GM19467 (cell line): ENCODE measurements around the gene NRG3.

Source experiments
- ATAC-seq: cut with Tn5 transposase; IDR thresholded peaks from one replicate; pipeline ENCODE4 v1.9.1; 2021; ENCODE audit warnings: mild to moderate bottlenecking, moderate library complexity; ENCODE audit not compliant: unreplicated experiment

The NRG3 gene

DNA sequence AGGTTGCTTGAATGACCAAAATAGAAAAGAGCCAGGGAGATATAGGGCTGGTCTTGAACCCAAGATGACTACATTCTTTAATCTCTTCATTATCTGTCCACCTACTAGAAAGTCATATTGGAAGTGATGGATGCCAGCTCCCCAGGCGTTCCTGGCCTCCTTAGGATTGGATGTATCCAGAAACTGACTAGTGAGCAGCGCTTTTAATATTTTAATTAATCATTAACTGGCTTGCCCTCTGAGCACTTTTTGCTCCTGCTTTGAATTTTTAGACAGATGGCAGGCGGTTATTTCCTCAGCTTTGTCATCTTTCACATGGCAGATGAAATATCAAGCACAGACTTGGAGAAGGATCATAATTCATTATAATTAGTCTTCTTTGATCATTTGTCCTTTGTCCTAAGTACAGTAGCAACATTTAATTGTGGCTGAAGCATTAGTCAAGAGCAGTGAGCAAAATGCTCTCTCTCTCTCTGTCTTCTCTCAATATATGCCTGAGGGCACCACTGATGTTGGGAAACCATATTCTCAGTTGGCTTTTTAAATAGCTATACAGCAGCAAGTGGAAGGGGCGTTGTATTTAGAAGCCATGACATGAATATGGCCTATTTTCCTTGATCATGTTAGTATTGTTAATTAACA, 588.0 kb downstream of the NRG3 start:
- ATAC-seq, result no peak

- ATAC-seq, result no peak
Observed at GRCh38 chr10:82463614-82464013, 588.6 kb downstream of the NRG3 start.

DNA sequence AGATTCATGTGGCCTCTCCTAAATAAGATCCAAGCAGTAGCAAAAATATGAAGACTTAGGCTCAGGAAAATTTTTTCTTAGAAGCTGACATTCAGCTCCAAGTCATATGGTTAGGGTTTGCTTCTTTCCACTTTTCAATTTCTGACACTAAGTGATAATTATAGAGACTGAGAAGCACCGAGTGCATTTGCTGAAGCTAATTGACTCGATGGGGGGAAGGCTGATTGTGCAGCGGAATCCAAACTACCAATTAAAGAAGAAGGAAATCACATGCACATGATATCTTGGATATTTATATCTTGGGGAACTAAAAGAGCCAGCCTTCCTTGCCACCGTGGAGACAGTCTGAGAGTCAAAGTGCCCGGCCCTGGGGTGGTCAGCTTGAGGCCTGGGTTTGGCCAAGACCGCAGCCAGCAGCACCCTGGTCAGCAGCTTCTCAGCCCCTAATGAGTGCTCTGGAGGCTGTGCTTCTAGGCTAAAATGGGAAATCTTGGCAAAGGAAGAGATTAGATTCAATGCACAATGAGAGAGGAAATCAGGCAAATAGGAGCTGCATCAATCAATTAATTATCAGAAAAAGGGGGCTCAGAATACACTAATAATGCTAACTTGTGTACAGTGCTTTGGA, 589.3 kb downstream of the NRG3 start:
- ATAC-seq, result no peak

- ATAC-seq, result no peak
Observed at GRCh38 chr10:82464966-82465365, 590.0 kb downstream of the NRG3 start.

DNA sequence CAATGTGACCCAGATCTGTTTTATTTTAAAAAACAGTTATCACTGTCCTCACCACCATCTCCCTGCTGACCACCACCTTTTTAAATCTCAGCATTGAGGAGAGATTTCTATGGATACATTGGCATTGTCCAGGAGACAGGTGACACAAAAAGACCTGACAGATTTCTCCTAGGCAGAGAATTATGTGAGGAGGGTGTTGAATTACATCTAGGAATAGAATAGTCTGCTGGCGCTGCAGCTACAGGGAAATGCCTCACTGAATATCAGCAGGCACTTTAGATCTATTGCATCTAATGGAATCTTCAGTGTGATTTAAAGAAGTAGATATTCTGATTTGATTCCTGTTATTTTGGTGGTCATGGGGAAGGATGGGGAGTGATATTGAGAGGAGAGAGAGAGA, 593.5 kb downstream of the NRG3 start:
- ATAC-seq, result no peak

- no peak for ATAC-seq
Observed at GRCh38 chr10:82472406-82473335, 597.7 kb downstream of the NRG3 start.

DNA sequence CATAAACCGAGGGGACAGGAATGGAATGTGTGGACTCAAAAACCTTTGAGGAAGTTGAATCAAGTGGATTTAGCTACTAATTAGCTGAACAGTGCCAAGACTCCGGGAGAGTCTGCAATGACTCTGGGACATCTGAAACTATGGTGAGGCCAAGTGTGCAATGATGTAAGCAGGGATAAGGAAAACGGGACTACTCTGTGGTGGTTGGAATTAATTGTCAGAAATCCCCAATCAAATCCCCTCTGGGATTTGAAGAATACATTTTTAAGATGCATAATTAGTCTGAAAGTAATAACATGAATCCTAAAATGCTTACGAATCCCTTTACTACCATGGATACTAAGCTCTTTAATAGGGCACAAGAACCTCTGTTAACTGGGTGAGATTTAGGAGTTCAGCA, 602.8 kb downstream of the NRG3 start:
- no peak for ATAC-seq

DNA sequence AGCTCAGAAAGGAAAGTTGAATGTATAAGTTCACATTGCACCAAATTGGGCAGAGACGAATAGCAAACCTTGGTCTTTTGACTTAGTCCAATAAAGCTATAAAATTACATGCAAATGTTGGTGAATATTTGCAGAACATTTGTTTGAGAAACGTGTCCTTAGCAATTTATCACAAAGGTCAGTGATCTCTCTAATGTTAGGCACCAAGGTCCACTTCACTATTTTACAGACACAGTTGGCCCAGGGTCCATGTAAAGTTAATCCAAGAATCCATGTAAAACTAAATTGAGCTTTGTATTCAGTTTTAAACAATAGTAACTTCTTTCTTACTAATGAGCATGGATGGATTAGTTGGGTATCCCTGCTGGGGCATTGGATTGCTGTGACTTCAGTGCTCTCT, 617.7 kb downstream of the NRG3 start:
- ATAC-seq, result no peak

GRCh38 chr10:82496114-82496513, 621.1 kb downstream of the NRG3 start:
- ATAC-seq, result no peak

DNA sequence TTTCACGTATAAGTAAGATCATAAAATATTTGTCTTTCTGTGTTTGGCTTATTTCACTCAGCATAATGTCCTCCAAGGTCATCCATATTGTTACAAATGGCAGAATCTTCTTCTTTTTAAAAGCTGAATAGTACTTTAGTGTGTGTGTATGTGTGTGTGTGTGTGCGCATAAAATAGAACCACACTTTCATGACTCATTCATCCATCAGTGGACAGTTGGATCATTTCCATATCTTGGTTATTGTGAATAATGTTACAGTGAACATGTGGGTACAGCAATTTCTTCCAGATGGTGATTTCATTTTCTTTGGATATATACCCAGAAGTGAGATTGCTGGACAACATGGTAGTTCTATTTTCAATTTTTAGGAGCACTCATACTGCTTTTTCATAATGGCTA, 622.4 kb downstream of the NRG3 start:
- no peak for ATAC-seq

DNA sequence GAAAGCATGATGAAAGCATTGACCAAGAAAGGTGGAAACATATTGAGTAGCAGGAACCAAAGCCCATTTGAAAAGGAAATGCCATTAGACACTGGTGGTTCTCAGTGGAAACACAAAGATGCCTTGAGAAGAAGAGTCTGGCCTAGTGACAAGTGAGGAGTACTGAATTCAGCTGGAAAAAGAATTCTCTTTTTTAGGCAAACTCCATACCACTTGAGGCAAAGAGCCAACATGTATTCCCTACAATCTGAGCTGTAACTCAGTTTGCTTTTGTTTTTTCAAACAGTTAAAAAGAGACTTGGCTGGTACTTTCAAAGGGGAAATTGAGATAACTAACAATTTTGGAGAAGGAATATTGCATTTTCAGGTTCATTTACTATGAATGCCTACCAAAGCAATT, 624.0 kb downstream of the NRG3 start:
- ATAC-seq, result no peak

- ATAC-seq, result no peak
Observed at GRCh38 chr10:82505009-82505408, 630.0 kb downstream of the NRG3 start.

GRCh38 chr10:82506680-82507376, 631.8 kb downstream of the NRG3 start:
- no peak for ATAC-seq

DNA sequence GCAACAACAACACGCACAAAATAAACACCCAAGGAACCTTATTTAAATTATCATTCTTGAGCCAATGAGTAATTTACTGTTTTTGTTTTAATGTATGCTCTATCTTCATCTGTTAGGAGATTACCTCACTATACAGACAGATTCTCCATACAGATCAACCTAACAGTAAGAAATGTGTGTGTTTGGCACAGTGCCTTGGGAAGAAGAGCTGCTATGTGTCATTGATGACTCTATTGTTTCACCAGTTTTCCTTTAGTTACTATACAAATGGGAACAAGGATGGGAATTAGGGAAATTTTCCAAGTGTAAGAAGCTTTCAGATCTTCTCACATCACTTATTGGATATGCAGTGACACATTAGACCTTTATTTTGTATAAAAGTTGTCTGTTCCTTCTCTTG, 640.3 kb downstream of the NRG3 start:
- ATAC-seq, result no peak

- ATAC-seq, result no peak
Observed at GRCh38 chr10:82529062-82529461, 654.1 kb downstream of the NRG3 start.

DNA sequence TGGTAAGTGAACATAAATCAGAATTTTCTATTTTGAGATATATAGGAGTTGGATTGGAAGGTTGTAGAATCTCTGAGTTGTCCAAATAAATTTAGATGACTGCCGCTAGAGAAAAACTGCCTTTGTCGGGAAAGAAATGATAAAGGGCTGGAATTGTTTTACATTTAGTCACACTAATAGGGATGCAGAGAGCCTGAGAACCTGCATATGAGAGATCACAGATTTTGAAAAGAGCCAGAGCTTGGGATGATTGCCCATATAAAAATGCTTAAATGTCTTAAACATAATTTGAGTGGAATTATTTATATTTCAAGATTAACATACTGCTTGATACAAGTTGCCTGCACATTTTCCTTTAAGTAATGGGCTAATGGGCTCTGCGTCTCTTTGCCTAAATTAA, 660.5 kb downstream of the NRG3 start:
- ATAC-seq, result no peak

DNA sequence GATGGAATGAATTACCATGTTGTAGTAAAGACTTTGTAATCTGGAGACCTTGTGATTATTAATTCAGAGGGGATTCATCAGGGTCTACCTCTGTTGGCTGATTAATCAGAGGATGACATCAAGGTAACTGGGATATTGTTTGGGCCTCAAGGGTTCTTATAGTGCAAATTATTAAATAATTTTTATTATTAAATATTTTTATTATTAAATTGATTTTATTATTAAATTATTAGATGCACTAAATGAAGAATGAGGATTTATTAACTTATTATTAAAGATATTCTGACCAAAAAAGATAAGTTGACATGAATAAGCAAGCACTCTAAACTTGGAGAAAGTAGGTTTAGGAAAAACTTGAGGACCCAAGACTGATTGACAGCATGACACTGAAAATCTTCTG, 661.7 kb downstream of the NRG3 start:
- ATAC-seq, result no peak

- no peak for ATAC-seq
Observed at GRCh38 chr10:82538272-82538671, 663.3 kb downstream of the NRG3 start.

DNA sequence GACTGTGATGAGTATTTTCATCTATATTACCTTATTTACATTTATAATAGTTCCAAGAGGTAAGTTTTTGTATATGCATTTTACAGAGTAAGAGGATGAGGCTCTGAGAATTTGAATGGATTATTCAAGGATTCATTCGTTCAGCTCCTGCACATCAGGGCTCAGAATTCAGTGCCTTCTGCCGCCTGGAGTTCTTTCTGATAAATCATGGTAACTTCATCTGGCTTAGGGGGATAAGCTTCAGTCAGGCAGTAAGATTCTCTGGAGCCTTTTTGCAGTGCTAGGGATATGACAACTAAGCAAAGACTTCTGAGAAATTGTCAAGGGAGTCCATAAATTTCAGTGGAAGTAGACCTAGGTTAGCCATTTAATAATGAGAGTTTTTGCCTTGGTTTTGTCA, 668.6 kb downstream of the NRG3 start:
- no peak for ATAC-seq

DNA sequence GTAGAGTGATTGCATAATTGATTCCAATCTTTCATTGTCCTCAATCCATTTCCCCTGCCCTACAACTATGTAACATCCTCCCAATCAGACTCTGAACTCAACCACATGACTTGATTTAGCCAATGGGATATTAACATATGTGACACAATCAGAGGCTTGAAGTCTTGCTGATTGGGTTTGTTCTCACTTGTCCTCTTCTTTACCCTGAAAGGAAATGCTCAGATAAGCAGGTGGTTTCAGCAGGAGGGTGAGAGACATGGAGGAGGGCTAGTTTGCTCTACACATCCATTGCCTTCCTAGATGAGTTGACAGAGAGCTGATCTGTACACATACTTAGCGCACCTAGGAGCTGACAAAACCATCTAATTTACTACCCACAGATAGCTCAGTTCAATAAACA, 669.4 kb downstream of the NRG3 start:
- ATAC-seq, result no peak

GRCh38 chr10:82551506-82551905, 676.5 kb downstream of the NRG3 start:
- no peak for ATAC-seq
